HG03045 (cell line): Measurements from ENCODE around the gene ELOVL5.
"Not testable (repeated sequence)": the region's sequence is repeated elsewhere in the genome, so short reads cannot be mapped to it uniquely, and the experiment has no call there.

Experiments used
- ATAC-seq: cut with Tn5 transposase; IDR thresholded peaks from one replicate; pipeline ENCODE4 v1.9.1; 2021; ENCODE audit warnings: mild to moderate bottlenecking, moderate library complexity; ENCODE audit not compliant: unreplicated experiment

Gene ELOVL5

GRCh38 chr6:53359843-53360092 is 11.0 kb upstream of the ELOVL5 start:
- ATAC-seq: no peak

- peak; percentile 99 for ATAC-seq
These were observed 10.5 kb upstream of the ELOVL5 start for GRCh38 chr6:53359095-53359842.

GRCh38 chr6:53358440-53359094 is 9.8 kb upstream of the ELOVL5 start:
- ATAC-seq: peak; percentile 6

- no peak for ATAC-seq
These were observed 9.0 kb upstream of the ELOVL5 start for GRCh38 chr6:53357576-53358360.

GRCh38 chr6:53353624-53354023 is 4.9 kb upstream of the ELOVL5 start:
- no peak for ATAC-seq

GRCh38 chr6:53352360-53352759 is 3.6 kb upstream of the ELOVL5 start:
- ATAC-seq: no peak

- ATAC-seq: no peak
These were observed 501 bp upstream of the ELOVL5 start for GRCh38 chr6:53349209-53349693.

GRCh38 chr6:53347921-53348370 is 804 bp downstream of the ELOVL5 start:
- peak; percentile 36 for ATAC-seq

- peak; percentile 11 for ATAC-seq
These were observed 1.4 kb downstream of the ELOVL5 start for GRCh38 chr6:53347250-53347920.

- not testable (repeated sequence) for ATAC-seq
These were observed 2.7 kb downstream of the ELOVL5 start for GRCh38 chr6:53346049-53346448.

GRCh38 chr6:53344969-53345368 is 3.8 kb downstream of the ELOVL5 start:
- ATAC-seq: no peak

- no peak for ATAC-seq
These were observed 5.7 kb downstream of the ELOVL5 start for GRCh38 chr6:53343092-53343491.

GRCh38 chr6:53342217-53342616 is 6.5 kb downstream of the ELOVL5 start:
- ATAC-seq: no peak

GRCh38 chr6:53340536-53340935 is 8.2 kb downstream of the ELOVL5 start:
- no peak for ATAC-seq

- no peak for ATAC-seq
These were observed 9.3 kb downstream of the ELOVL5 start for GRCh38 chr6:53339424-53339823.

GRCh38 chr6:53338304-53338703 is 10.4 kb downstream of the ELOVL5 start:
- ATAC-seq: no peak

- no peak for ATAC-seq
These were observed 12.7 kb downstream of the ELOVL5 start for GRCh38 chr6:53336070-53336469.

GRCh38 chr6:53335224-53335994 is 13.3 kb downstream of the ELOVL5 start:
- peak; percentile 86 for ATAC-seq

- ATAC-seq: no peak
These were observed 15.0 kb downstream of the ELOVL5 start for GRCh38 chr6:53333439-53334408.
